ENCODE measurements around the gene SEMA4B. TPM values are rescaled to one million over a fixed set of nuclear protein-coding genes. Genes with fewer than 3 reads are reported as not detected.
"Not testable (repeated sequence)": the region's sequence is repeated elsewhere in the genome, so short reads cannot be mapped to it uniquely, and the experiment has no call there.

Gene SEMA4B
- total and polyA plus RNA-seq, 2 experiments from 2014 or later: 3.6 to 4.5 TPM

- Histone ChIP-seq H2AFZ (peak overlapping the region; percentile 93), H3K4me3 (peak overlapping the region; percentile 77), H3K4me1 (ENCODE audit: insufficient read depth) (peaks cover 8% of the 10 kb centered on the region), H3K79me2 (ENCODE audit: insufficient read depth) (no peaks in the 10 kb centered on the region), H4K20me1 (ENCODE audit: insufficient read depth) (no peaks in the 10 kb centered on the region), H3K9me2 (ENCODE audit: insufficient read depth) (no peaks in the 10 kb centered on the region), H3K27me3 (replicated peaks; ENCODE audit: insufficient read depth) (no peaks in the 10 kb centered on the region), H3K4me2 (ENCODE audit: unreplicated experiment) (peak overlapping the region; percentile 89), H3K36me3 (ENCODE audit: low read depth) (no peaks in the 10 kb centered on the region), H3F3A (ENCODE audit: insufficient read depth) (no peaks in the 10 kb centered on the region), H3K9ac (peak overlapping the region; percentile 76), H3K9me3 (ENCODE audit: low read depth) (no peaks in the 10 kb centered on the region), H3K27ac (no peak overlapping the region)
- no peak for TF ChIP-seq EZH2phosphoT487 (IDR thresholded peaks at IDR 0.05; ENCODE audit: insufficient read depth, low read depth)
- no peak for TF ChIP-seq EZH2 (IDR thresholded peaks at IDR 0.05; ENCODE audit: insufficient read depth, poor library complexity, severe bottlenecking)
- in situ Hi-C loops (cut with MboI): no loop called here
- DNase-seq: peak; percentile 65
- 16 to 33% methylated on average over 22 to 44 of the region's 67 CpGs for WGBS, 2 experiments (ENCODE audit: low coverage in 1 of 2, low lambda C conversion rate in 2 of 2, missing lambda C conversion rate in 2 of 2)
Observed at GRCh38 chr15:90184786-90185704, 16.1 kb upstream of the SEMA4B start.

GRCh38 chr15:90187257-90187868 is 13.8 kb upstream of the SEMA4B start:
- Histone ChIP-seq H3K4me1 (ENCODE audit: insufficient read depth) (peaks cover 8% of the 10 kb centered on the region), H3K9me3 (ENCODE audit: low read depth) (no peaks in the 10 kb centered on the region), H3K9ac (no peak overlapping the region), H3K27me3 (replicated peaks; ENCODE audit: insufficient read depth) (no peaks in the 10 kb centered on the region), H3K36me3 (ENCODE audit: low read depth) (no peaks in the 10 kb centered on the region), H2AFZ (no peak overlapping the region), H3K79me2 (ENCODE audit: insufficient read depth) (no peaks in the 10 kb centered on the region), H3F3A (ENCODE audit: insufficient read depth) (no peaks in the 10 kb centered on the region), H4K20me1 (ENCODE audit: insufficient read depth) (no peaks in the 10 kb centered on the region), H3K4me3 (no peak overlapping the region), H3K9me2 (ENCODE audit: insufficient read depth) (no peaks in the 10 kb centered on the region), H3K27ac (no peak overlapping the region), H3K4me2 (ENCODE audit: unreplicated experiment) (no peak overlapping the region)
- no peak for TF ChIP-seq EZH2phosphoT487 (IDR thresholded peaks at IDR 0.05; ENCODE audit: insufficient read depth, low read depth)
- TF ChIP-seq EZH2 (IDR thresholded peaks at IDR 0.05; ENCODE audit: insufficient read depth, poor library complexity, severe bottlenecking): no peak
- WGBS, 2 experiments (ENCODE audit: low coverage in 1 of 2, low lambda C conversion rate in 2 of 2, missing lambda C conversion rate in 2 of 2): 48 to 55% methylated on average over 7 to 8 of the region's 8 CpGs
- in situ Hi-C loops (cut with MboI): no loop called here
- DNase-seq: no peak

GRCh38 chr15:90188065-90188464 is 13.1 kb upstream of the SEMA4B start:
- H3K4me3 ChIP-seq; H3K9me3 ChIP-seq (ENCODE audit: low read depth); H3K4me2 ChIP-seq (ENCODE audit: unreplicated experiment); H3F3A ChIP-seq (ENCODE audit: insufficient read depth); H3K4me1 ChIP-seq (ENCODE audit: insufficient read depth); DNase-seq; H3K9ac ChIP-seq; H4K20me1 ChIP-seq (ENCODE audit: insufficient read depth); H3K36me3 ChIP-seq (ENCODE audit: low read depth); H3K27me3 ChIP-seq (replicated peaks; ENCODE audit: insufficient read depth); in situ Hi-C loops (cut with MboI); H3K27ac ChIP-seq; H3K9me2 ChIP-seq (ENCODE audit: insufficient read depth); H2AFZ ChIP-seq; H3K79me2 ChIP-seq (ENCODE audit: insufficient read depth): not testable (repeated sequence)
- 95 to 99% methylated on average over 7 of the region's 7 CpGs for WGBS, 2 experiments (ENCODE audit: low coverage in 1 of 2, low lambda C conversion rate in 2 of 2, missing lambda C conversion rate in 2 of 2)

GRCh38 chr15:90188914-90189748 is 12.0 kb upstream of the SEMA4B start:
- no peaks in the 10 kb centered on the region for H3K27me3 ChIP-seq (replicated peaks; ENCODE audit: insufficient read depth)
- WGBS, 2 experiments (ENCODE audit: low coverage in 1 of 2, low lambda C conversion rate in 2 of 2, missing lambda C conversion rate in 2 of 2): 90 to 91% methylated on average over 7 to 8 of the region's 8 CpGs
- in situ Hi-C loops (cut with MboI): no loop called here
- TF ChIP-seq EZH2 (IDR thresholded peaks at IDR 0.05; ENCODE audit: insufficient read depth, poor library complexity, severe bottlenecking) (no peak), EZH2phosphoT487 (IDR thresholded peaks at IDR 0.05; ENCODE audit: insufficient read depth, low read depth) (no peak)
- no peaks in the 10 kb centered on the region for H3K9me3 ChIP-seq (ENCODE audit: low read depth)
- H3K79me2 ChIP-seq (ENCODE audit: insufficient read depth): no peaks in the 10 kb centered on the region
- H4K20me1 ChIP-seq (ENCODE audit: insufficient read depth): no peaks in the 10 kb centered on the region
- H3K4me3 ChIP-seq: no peak overlapping the region
- no peaks in the 10 kb centered on the region for H3K9me2 ChIP-seq (ENCODE audit: insufficient read depth)
- peaks cover 4% of the 10 kb centered on the region for H3K4me1 ChIP-seq (ENCODE audit: insufficient read depth)
- no peaks in the 10 kb centered on the region for H3K36me3 ChIP-seq (ENCODE audit: low read depth)
- H3F3A ChIP-seq (ENCODE audit: insufficient read depth): no peaks in the 10 kb centered on the region
- H3K9ac ChIP-seq: no peak overlapping the region
- no peak overlapping the region for H3K4me2 ChIP-seq (ENCODE audit: unreplicated experiment)
- no peak for DNase-seq
- H3K27ac ChIP-seq: no peak overlapping the region
- no peak overlapping the region for H2AFZ ChIP-seq

All from GM23248 (cell line).